GM21619 (cell line): ENCODE data around the gene LANCL3.
"Not testable (repeated sequence)": the region's sequence is repeated elsewhere in the genome, so short reads cannot be mapped to it uniquely, and the experiment has no call there.

Experiments used
- ATAC-seq: cut with Tn5 transposase; IDR thresholded peaks from one replicate; pipeline ENCODE4 v1.9.1; 2021; ENCODE audit not compliant: unreplicated experiment

LANCL3 gene

GRCh38 chrX:37571426-37572107 is at the start of gene LANCL3:
TSS of gene LANCL3 (plus strand) at chrX:37571661. CDS start at chrX:37571871, 210 bp downstream.
- ATAC-seq: not testable (repeated sequence)

GRCh38 chrX:37523673-37524072 is 47.8 kb upstream of the LANCL3 start:
- not testable (repeated sequence) for ATAC-seq

GRCh38 chrX:37541991-37542390 is 29.5 kb upstream of the LANCL3 start:
- ATAC-seq: no peak

- ATAC-seq: no peak
These were observed 28.7 kb upstream of the LANCL3 start for GRCh38 chrX:37542791-37543190.

GRCh38 chrX:37543324-37543723 is 28.1 kb upstream of the LANCL3 start:
- no peak for ATAC-seq

GRCh38 chrX:37544531-37544930 is 26.9 kb upstream of the LANCL3 start:
- not testable (repeated sequence) for ATAC-seq

GRCh38 chrX:37545066-37545465 is 26.4 kb upstream of the LANCL3 start:
- ATAC-seq: no peak

GRCh38 chrX:37549619-37550018 is 21.8 kb upstream of the LANCL3 start:
- not testable (repeated sequence) for ATAC-seq

GRCh38 chrX:37553476-37553875 is 18.0 kb upstream of the LANCL3 start:
- ATAC-seq: no peak

- ATAC-seq: not testable (repeated sequence)
These were observed 6.2 kb upstream of the LANCL3 start for GRCh38 chrX:37565254-37565653.

GRCh38 chrX:37570349-37570748 is 1.1 kb upstream of the LANCL3 start:
- not testable (repeated sequence) for ATAC-seq

- not testable (repeated sequence) for ATAC-seq
These were observed 687 bp downstream of the LANCL3 start for GRCh38 chrX:37572108-37572587.

- not testable (repeated sequence) for ATAC-seq
These were observed 1.7 kb downstream of the LANCL3 start for GRCh38 chrX:37573121-37573520.

- no peak for ATAC-seq
These were observed 6.6 kb downstream of the LANCL3 start for GRCh38 chrX:37578045-37578444.

GRCh38 chrX:37580080-37580479 is 8.6 kb downstream of the LANCL3 start:
- ATAC-seq: no peak

GRCh38 chrX:37587337-37587736 is 15.9 kb downstream of the LANCL3 start:
- ATAC-seq: not testable (repeated sequence)

GRCh38 chrX:37590047-37590446 is 18.6 kb downstream of the LANCL3 start:
- no peak for ATAC-seq

- no peak for ATAC-seq
These were observed 23.4 kb downstream of the LANCL3 start for GRCh38 chrX:37594755-37595382.

- ATAC-seq: no peak
These were observed 28.3 kb downstream of the LANCL3 start for GRCh38 chrX:37599729-37600128.

- no peak for ATAC-seq
These were observed 32.5 kb downstream of the LANCL3 start for GRCh38 chrX:37603938-37604409.

GRCh38 chrX:37607243-37607642 is 35.8 kb downstream of the LANCL3 start:
- ATAC-seq: no peak

- ATAC-seq: no peak
These were observed 36.7 kb downstream of the LANCL3 start for GRCh38 chrX:37608156-37608555.
